GM19239 (cell line): ENCODE results near the gene DCPS.
"Not testable (repeated sequence)": the region's sequence is repeated elsewhere in the genome, so short reads cannot be mapped to it uniquely, and the experiment has no call there.

Experiments used
- DNase-seq: peaks from one replicate; pipeline ENCODE4 v3.0.0; 2011; ENCODE audit warnings: low spot score; ENCODE audit not compliant: insufficient read length
- FAIRE-seq: peaks from 2 replicates; lab custom pipeline; 2011; peaks lifted over from hg19 to GRCh38; lab: Jason Lieb, UNC

Gene DCPS

DNA sequence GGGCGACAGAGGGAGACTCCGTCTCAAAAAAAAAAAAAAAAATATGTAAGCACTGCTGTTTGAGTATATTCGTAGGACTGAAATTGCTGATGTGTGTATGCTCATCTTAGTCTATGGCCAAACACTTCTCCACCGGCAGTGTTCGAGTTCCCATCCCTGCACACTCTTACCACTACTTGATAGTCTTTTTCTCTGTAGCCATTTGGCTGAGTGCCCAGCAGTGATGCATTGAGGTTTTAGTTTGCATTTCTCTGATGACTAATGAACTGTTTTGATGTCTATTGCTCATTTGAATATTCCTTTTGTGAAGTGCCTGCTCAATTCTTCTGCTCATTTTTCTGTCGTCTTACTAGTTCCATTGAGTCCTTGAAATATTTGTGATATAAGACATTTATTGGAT lies 19.0 kb upstream of the DCPS start:
- FAIRE-seq: peak; percentile 48
- no peak for DNase-seq

DNA sequence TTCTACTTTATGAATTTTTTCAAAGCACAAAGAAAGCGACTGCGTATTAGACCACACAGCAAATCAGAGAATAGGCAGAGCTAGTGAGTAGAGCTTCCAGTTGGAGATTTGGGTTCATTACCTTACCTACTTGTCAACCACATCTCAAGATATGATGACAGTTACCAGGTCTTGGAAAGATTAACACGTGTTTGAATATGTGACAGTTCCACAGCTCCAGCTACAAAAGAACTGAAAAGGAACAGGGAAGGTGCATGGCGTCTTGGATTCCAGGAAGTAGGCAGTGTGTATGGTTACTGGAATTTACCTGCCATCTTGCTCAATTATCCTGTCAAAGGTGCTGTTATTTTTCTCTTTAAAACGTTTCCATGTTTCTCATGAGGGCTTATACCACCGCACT lies 15.6 kb upstream of the DCPS start:
- FAIRE-seq: no peak

DNA sequence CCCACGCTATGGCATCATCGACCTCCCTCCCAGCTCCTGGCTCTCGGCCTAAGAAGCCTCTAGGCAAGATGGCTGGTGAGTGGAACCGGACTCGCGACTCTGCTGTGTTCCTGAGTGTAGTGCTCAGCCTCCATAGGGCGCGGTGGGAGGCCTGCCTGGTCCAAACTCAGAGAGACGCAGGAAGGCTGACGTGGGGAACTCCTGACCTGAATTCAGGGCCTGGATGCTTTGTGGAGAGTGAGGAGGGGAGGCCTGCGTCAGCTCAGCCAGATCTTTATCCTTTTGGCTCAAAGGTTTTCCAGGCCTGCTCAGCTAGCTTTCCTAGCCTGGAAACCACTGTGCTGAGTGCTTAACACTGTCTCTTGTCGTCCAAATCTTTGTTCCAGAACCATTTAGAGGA lies 13.0 kb upstream of the DCPS start:
- no peak for DNase-seq
- FAIRE-seq: no peak

More for the DNA sequence above, 15.6 kb upstream of the DCPS start:
- no peak for DNase-seq

DNA sequence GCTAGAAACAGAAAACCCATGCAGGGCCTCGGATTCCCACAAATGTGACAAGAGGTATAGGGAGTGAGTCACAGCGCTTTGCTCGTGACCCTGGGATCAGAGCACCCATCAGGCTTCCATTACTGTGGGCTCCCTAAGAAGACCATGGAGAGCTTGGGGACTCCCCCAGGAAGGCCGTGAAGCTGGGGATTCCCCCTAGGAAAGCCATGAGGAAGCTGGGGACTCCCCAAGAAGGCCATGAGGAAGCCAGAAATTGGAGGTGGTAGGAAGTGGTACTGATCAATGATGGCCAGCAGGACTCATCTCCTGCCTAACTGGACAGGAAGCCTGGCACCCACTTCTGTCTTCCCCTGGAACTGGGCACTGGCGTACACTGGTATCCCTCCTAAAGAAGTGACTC lies 10.1 kb upstream of the DCPS start:
- FAIRE-seq: no peak
- DNase-seq: no peak

DNA sequence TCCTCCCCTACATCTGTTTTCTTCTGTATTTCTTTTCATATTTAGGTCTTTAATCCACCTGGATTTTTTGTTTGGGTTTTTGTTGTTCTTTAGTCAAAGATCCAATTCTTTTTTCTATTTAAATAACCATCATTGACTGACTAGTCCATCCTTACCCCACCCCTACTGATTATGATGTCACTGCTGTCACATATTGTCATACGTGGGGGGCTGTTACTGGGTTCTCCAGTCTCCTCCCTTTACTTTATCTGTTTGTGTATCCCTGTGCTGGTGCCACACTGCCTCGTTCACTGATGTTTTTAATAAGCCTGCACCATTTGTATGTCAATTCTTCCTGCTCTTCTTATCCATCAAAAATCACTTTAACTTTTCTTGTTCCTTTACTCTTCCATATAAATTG lies 6.9 kb upstream of the DCPS start:
- DNase-seq (no peak), FAIRE-seq (no peak)

DNA sequence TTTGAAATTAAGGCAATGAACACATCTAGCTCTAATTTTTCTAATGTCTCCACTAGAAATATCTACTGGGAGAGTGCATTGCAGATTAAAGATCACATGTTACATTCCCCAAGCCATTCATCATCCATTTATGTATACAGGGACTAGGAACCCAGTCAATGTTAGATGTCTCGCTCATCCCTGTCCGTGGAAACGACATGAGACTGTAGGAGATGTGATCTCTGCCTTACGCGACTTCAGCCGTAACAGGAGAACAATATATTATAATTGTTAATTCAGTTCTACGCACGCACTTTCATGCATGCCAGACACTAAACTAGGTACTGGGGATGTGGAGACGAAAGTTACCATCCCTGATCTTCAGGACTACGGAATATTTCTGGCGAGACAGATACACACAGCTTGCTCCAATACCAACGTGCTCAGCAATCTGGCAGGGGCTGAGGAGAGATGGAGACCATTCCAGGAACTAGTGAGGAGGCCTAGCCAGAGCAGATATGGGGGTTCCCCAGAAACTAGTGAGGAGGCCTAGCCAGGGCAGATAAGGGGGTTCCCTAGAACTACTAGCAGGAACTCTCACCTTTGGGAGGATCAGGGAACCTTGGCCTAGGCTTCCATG lies 706 bp downstream of the DCPS start:
- DNase-seq (no peak), FAIRE-seq (no peak)

DNA sequence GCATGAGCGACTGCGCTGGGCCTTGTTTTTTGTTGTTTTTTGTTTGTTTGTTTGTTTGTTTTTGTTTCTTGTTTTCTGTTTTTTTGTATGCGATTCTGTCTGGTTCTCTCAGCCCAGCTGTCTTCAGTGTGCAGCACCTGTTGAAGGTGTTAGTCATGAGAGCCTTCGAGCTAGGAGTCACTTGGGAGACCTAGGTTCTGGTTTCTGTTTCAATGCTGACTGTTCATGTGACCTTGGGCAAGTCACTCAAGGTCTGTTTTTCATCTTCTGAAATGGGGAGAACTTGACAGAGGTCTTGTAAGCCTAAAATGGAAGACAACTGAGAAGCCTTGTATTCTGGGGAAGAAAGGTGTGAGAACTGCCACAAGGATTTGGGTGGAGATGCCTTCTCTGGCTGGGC lies 1.8 kb downstream of the DCPS start:
- peak; percentile 91 for FAIRE-seq
- no peak for DNase-seq

DNA sequence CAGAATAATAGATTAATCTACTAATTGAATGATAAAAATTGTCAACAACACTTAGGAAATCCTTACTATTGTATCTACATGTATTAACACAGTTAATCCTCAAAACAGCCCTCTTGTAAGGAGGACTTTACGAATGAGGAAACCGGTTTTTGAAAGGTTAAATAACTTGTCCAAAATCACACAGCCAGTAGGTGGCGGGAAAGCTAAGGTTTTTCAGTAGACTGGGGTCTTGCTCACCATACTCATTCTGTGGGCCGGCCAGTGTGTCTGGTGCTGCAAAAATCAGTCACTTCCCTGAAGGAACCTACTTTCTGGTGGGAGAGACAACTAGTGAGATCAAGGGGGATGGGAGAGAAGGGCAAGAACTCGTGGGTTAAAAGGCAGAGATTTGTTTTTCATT lies 3.8 kb downstream of the DCPS start:
- DNase-seq (no peak), FAIRE-seq (no peak)

DNA sequence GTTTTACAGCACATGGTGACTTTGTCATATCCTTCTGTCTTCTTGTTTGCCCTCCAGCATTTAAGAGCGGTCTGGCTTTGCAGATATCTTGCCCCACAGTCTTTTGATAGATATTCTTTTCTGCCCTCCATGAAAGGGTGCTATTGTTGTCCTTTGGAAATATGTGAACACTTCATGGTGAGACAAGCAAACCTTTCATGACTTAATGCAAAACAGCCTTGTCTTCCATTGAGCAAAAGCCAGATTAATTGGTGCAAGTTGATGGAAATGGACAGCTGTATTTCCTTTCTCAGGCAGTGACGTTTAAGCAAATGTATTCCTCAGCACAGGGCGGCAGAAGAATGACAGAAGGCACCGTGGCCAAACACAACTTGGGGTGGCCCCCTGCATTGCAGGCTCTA lies 4.4 kb downstream of the DCPS start:
- FAIRE-seq (no peak), DNase-seq (no peak)

DNA sequence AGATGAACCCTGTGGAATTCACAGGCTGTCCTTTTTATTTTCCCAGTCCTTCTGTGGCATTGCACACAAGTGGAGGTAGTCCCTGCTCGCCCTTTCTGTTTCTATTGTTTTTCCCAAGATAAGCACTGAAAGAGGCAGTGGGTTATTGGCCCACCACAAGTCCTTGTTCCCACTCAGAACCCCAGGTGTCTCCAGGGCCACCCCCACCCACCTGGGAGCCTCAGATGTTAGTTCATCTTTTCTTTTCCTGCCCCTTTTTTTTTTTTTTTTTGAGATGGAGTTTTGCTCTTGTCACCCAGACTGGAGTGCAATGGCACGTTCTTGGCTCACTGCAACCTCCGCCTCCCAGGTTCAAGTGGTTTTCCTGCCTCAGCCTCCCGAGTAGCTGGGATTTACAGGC lies 4.9 kb downstream of the DCPS start:
- not testable (repeated sequence) for FAIRE-seq, DNase-seq

DNA sequence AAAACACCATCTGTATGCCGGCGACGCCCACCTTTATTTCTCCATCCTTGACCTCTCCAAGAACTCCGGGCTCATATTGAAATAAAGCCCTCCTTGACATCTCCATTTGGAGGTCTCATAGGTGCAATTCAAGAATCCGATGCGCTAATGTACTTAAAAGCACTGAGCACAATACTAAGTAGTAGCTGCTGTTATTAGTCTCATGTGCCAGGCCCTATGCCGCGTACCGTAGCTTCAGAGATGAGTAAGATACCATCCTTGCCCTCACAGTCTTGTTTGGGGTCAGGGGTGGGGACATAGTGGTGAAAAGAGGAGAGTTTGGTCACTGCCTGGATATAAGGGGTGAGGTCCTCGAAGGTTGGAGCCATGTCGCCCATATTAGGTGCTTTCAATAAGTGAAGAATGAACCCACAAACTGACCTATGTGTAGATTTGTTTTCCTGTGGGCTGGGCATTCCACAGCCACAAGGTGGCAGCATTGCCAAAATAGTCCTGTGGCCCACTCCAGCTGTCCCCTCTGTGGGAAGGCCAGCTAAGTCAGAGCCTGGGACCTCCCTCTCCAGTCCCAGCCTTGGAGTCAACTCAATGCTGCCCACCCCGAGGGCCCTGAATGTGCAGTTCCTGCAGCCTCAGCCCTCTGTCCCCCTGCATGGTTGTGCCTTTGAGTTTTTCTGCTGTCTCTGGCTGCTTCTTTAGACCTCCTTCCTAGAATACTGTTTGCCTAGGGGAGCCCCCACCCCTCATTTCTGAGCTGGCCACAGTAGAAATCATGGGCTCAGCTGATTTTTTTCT lies 6.5 kb downstream of the DCPS start:
- FAIRE-seq (peak; percentile 88), DNase-seq (no peak)

DNA sequence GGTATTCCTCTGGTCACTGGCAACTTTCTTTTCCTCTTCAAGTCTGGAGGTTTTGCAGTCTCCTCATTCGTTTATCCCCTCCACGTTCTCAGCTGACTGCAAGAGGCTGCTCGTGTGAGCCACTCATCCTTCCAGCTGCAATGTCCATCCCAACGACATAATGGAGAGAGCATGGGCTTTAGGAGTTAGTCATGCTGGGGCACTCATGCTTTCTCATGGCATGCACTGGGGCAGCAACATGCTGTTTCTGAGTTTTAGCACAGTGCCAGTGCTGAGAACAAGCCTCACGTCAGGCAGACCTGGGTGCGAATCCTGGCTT lies 7.1 kb downstream of the DCPS start:
- DNase-seq (no peak), FAIRE-seq (no peak)

DNA sequence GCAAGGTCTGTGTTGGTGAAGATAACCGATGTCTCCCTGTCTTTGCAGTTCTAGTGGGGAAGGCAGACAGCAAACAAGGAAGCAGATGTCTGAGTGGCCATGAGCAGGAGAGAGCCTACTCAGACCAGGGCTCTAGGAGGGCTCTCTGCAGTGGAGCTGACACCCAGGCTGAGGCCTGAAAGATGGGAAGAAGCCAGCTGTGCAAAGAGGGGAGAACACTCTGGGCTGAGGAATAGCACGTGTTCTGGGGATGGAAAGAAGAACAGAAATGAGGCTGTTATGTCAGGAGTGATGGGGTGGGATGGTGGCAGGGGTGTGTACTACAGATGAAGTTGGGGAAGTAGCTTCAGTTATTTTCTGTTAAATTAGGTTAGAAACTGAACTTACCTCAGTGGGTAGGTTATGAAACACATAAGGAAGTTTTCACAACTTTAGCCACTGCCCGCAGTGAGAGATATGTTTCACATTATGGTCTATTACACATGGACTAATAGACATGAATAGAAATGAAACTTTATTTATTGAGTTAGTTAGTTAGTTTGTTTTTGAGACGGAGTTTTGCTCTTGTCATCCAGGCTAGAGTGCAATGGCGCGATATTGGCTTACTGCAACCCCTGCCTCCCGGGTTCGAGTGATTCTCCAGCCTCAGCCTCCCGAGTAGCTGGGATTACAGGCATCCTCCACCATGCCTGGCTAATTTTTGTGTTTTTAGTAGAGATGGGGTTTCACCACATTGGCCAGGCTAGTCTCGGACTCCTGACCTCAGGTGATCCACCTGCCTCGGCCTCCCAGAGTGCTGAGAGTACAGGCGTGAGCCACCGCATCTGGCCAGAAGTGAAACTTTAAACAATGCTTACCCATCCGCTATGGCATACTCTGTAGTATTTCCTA lies 7.8 kb downstream of the DCPS start:
- DNase-seq: no peak
- peak; percentile 80 for FAIRE-seq

DNA sequence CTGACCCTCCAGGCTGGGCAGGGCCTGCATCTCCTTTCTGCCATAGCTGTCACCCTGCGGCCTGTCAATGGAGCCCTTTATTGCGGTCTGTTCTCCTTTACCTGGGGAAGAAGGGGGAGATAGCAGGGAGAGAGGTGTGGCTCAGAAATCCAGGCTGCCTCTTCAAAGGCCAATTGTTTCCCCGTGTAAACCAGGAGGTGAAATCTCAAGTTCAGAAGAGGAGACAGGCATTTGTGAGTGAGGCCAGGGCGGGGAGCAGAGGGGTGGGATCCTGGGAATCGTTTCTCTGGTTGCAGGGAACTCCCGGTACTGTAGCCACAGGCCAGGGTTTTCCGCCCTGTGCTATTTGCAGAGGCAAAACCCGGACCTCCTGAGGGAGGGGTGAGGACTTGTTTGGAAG lies 9.1 kb downstream of the DCPS start:
- DNase-seq (no peak), FAIRE-seq (no peak)

DNA sequence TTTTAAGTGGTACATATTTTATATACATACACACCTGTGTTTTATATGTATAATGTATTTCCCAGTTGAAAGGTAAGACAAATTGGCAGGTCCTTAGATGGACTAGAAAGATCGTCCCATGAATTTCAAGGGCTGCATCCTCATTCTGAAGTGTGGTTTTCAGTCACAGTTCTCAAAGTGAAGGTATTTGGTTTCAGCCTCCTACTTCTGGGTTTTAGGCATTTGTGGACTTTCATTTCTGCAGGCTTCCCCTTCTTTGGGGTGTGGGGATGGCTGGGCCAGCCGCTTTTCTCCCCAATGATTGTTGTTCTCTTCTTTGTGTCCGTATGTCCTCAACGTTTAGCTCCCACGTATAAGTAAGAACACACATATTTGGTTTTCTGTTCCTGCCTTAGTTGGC lies 10.0 kb downstream of the DCPS start:
- FAIRE-seq (no peak), DNase-seq (no peak)

DNA sequence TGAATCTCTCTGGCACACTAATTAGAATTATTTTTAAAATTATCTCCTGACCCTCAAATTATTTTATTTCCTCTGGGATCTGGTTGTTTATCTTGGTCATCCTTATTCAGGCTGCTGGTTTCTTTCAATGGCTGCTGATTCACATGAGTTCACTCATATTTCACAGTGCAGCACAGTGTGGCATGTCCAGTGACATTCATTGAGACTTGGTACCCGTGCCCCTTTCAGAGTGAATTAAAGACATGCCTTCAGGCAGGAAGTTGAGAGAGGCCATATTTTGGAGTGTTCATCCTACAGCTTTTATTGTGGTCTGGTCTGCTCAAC lies 13.5 kb downstream of the DCPS start:
- DNase-seq (no peak), FAIRE-seq (no peak)

DNA sequence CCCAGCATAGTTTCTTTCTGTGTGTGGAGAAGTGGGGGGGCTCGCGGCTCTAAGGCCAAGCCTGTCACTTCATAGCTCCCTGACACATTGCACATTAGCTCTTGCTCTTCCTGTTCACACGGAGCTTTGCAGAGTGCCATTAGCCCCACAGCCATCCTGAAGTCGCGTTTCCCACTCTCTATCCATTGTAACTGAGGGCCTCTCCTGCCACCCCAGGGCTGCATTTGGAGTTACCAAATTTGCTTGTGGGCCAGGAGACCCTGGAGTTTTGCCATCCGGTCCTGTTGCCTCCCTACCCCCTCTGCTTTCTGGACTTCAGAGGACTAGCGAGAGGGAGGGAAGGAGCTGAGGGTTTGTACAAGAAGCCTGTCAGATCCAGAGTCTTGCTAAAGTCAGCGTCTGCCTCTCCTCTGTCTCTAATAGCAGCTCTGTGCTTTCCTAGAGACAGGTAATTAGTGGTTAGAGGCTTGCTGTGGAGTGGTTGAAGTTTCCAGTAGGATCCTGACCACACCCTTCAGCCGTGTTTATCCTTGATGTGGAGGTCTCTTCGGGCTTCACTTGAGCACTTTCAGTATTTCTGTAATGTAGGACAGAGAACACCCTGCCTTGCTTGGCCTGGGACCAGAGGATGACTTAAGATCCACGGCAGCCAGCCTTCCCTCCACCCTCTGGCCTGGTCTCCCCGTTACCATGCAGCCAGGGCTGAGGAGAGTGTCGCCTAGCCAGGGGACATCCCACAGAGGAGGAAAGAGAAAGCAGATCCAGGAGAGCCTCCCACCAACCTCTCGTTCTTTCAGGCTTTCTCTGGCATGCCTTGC lies 14.1 kb downstream of the DCPS start:
- DNase-seq: no peak
- peak; percentile 58 for FAIRE-seq

DNA sequence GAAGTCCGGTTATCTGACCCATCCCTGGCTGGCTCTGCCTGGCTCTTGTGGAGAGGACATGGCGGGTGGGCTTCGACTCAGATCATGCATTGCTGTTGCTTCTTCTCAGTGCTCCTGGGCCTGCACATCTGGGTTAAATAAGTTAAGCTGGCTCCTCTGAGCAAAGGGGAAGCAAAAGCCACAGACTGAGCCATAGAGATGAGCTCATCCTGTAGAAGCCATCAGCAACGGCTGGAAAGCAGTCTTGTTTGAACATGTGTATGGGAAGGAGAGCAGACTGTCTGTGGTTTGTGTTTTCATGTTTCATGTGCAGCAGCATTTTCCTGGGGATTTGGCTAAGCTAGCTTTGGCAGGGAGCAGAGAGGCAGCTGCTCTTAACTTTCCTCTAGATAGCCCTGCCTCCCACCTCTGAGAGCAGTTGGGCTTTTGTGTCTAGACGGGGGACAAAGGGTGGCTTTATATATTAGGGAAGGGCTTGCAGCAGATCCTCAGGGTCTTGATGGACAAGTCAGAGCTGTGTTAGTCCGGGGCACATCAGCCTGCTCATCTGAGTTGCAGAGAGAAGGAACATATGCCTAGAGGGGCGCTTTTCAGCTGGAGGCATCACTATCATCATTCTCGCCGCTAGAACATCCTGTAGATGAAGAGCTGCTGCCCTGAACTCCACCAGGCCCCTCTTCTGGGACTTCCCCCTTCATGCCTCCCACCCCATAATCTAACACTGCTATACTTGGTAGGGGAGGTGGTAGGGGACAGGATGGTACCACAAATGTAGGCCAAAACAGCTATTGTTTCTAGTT lies 14.9 kb downstream of the DCPS start:
- DNase-seq (peak; percentile 52), FAIRE-seq (peak; percentile 97)

DNA sequence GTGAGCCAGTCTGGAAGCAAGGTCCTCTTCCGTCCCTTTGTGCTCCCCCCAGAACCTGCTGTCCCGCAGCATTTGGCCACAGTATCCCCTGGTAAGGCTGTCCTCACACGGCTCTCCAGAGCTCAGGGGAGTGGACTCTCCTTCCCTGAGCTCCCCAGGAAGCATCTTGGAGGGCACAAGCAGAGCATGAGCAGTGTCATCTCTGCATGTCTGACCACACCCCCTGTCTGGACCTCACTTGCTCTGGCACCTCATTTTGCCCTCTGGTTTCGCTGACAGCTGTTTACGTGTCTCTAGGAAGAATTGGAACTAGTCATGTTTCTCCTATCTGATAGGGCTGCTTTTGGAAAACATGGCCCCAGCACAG lies 15.5 kb downstream of the DCPS start:
- no peak for DNase-seq
- FAIRE-seq: peak; percentile 40

DNA sequence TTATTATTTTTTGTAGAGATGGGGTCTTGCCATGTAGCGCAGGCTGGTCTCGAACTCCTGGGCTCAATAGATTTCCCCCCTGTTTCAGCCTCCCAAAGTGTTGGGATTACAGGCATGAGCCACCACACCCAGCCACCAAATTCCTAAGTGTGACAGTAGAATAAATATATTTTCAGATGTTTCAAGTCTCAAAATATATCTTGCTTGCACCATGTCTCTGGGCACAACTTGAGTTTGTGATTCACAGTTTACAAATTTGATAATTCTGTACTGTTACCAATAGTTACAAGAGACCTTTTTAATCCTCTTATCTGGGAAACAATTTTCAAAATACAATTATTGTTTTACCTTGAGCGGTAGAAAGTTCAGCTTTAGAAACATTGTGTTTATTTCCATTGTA lies 19.1 kb downstream of the DCPS start:
- FAIRE-seq: no peak
- no peak for DNase-seq
